Measurements from ENCODE around the gene PELI3.
"Not testable (repeated sequence)": the region's sequence is repeated elsewhere in the genome, so short reads cannot be mapped to it uniquely, and the experiment has no call there.

GRCh38 chr11:66431871-66432329, 34.8 kb upstream of the PELI3 start:
- not testable (repeated sequence) for TF ChIP-seq CTCF, EZH2 (IDR thresholded peaks at IDR 0.05)
